Thoracic aorta (tissue), 2 donors: ENCODE data around the gene CDH10. TPM values are rescaled to one million over a fixed set of nuclear protein-coding genes. Genes with fewer than 3 reads are reported as not detected.

Experiments used
- ATAC-seq: fragments of 150-250 bp; one replicate; pipeline ENCODE4 v1.8.0; 2017; ENCODE audit warnings: low read depth; ENCODE audit not compliant: insufficient number of reproducible peaks, low FRiP score
- DNase-seq: peaks from one replicate; pipeline ENCODE4 v3.0.0-alpha.2; 2020; ENCODE audit warnings: low spot score
- H3K27ac ChIP-seq, 2 donors: fragments of 200-600 bp; sonication (generic); 1 replicate in 1 of 2; 2 replicates in 1 of 2; pipeline ENCODE4 v1.5.1; 2016; ENCODE audit warnings: mild to moderate bottlenecking in 2 of 2, moderate library complexity in 2 of 2
- H3K27me3 ChIP-seq: fragments of 200-600 bp; sonication (generic); replicated peaks from 2 replicates; pipeline ENCODE4 v1.6.0; 2016; ENCODE audit warnings: mild to moderate bottlenecking; ENCODE audit not compliant: insufficient read depth
- H3K36me3 ChIP-seq: fragments of 200-600 bp; sonication (generic); one replicate; pipeline ENCODE4 v1.5.1; 2016
- H3K4me1 ChIP-seq, 2 donors: fragments of 200-600 bp; sonication (generic); 1 replicate in 1 of 2; 2 replicates in 1 of 2; pipeline versions ENCODE4 v1.5.1 to v1.6.0; 2016; ENCODE audit warnings: low read depth in 2 of 2, mild to moderate bottlenecking in 1 of 2; ENCODE audit not compliant: control insufficient read depth in 1 of 2
- H3K4me3 ChIP-seq: fragments of 200-600 bp; sonication (generic); 2 replicates; pipeline ENCODE4 v1.5.1; 2016; ENCODE audit warnings: mild to moderate bottlenecking
- H3K9me3 ChIP-seq: fragments of 200-600 bp; sonication (generic); 2 replicates; pipeline ENCODE4 v1.5.1; 2016
- total RNA-seq, 2 donors: library from RNA; depleted of rRNA; stranded (reverse); fragments of >200 nt; gene quantifications; one replicate each; pipeline versions ENCODE4 v1.1.0 to v1.2.3, GENCODE V29; 2016
- TF ChIP-seq, protein P1 (sequence below): fragments of 200-600 bp; sonication (generic); IDR thresholded peaks from one replicate; pipeline ENCODE4 v1.5.1; 2019; ENCODE audit warnings: antibody characterized with exemption

The CDH10 gene
- total RNA-seq, 2 donors from 2014 or later, result 0.35 TPM; not detected in 1

DNA sequence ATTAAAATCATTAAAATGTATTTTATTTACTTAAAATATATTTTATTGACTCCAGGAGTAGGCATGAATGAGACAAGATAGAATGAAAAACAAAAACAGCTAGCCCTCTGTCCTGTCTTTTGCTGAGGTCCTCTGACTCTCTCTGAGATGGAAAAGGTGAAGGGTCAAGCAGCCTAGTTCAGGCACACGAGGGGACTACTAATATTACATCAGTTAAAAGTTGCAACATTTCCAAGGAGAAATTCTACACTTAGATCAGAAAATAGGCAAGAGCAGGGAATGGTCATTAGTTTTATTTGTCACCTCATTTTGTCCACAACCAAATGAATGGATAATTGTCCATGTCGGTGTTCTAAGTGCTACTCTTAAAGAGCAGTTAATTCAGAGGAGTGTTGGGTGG is 148.5 kb downstream of the CDH10 start:
- Histone ChIP-seq H3K4me1 (no peaks in the 10 kb centered on the region), H3K9me3 (no peaks in the 10 kb centered on the region), H3K4me3 (no peak overlapping the region), H3K27ac (no peak overlapping the region), H3K36me3 (no peaks in the 10 kb centered on the region), H3K27me3 (no peaks in the 10 kb centered on the region)
- no peak for DNase-seq
- TF ChIP-seq, protein P1, sequence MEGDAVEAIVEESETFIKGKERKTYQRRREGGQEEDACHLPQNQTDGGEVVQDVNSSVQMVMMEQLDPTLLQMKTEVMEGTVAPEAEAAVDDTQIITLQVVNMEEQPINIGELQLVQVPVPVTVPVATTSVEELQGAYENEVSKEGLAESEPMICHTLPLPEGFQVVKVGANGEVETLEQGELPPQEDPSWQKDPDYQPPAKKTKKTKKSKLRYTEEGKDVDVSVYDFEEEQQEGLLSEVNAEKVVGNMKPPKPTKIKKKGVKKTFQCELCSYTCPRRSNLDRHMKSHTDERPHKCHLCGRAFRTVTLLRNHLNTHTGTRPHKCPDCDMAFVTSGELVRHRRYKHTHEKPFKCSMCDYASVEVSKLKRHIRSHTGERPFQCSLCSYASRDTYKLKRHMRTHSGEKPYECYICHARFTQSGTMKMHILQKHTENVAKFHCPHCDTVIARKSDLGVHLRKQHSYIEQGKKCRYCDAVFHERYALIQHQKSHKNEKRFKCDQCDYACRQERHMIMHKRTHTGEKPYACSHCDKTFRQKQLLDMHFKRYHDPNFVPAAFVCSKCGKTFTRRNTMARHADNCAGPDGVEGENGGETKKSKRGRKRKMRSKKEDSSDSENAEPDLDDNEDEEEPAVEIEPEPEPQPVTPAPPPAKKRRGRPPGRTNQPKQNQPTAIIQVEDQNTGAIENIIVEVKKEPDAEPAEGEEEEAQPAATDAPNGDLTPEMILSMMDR, result no peak
- ATAC-seq, result no peak

- DNase-seq (no peak), ATAC-seq (no peak)
- no peak overlapping the region for H3K27ac ChIP-seq
- TF ChIP-seq, protein P1, result no peak
- no peaks in the 10 kb centered on the region for H3K4me1 ChIP-seq
- no peaks in the 10 kb centered on the region for H3K36me3 ChIP-seq
- no peak overlapping the region for H3K4me3 ChIP-seq
- H3K27me3 ChIP-seq, result no peaks in the 10 kb centered on the region
- no peaks in the 10 kb centered on the region for H3K9me3 ChIP-seq
Observed at GRCh38 chr5:24492229-24492628, 152.5 kb downstream of the CDH10 start.

GRCh38 chr5:24491490-24491889 is 153.3 kb downstream of the CDH10 start:
- no peak overlapping the region for H3K27ac ChIP-seq
- TF ChIP-seq, protein P1, result no peak
- H3K4me1 ChIP-seq, result no peaks in the 10 kb centered on the region
- H3K27me3 ChIP-seq, result no peaks in the 10 kb centered on the region
- no peak overlapping the region for H3K4me3 ChIP-seq
- DNase-seq (no peak), ATAC-seq (no peak)
- H3K36me3 ChIP-seq, result no peaks in the 10 kb centered on the region
- no peaks in the 10 kb centered on the region for H3K9me3 ChIP-seq

DNA sequence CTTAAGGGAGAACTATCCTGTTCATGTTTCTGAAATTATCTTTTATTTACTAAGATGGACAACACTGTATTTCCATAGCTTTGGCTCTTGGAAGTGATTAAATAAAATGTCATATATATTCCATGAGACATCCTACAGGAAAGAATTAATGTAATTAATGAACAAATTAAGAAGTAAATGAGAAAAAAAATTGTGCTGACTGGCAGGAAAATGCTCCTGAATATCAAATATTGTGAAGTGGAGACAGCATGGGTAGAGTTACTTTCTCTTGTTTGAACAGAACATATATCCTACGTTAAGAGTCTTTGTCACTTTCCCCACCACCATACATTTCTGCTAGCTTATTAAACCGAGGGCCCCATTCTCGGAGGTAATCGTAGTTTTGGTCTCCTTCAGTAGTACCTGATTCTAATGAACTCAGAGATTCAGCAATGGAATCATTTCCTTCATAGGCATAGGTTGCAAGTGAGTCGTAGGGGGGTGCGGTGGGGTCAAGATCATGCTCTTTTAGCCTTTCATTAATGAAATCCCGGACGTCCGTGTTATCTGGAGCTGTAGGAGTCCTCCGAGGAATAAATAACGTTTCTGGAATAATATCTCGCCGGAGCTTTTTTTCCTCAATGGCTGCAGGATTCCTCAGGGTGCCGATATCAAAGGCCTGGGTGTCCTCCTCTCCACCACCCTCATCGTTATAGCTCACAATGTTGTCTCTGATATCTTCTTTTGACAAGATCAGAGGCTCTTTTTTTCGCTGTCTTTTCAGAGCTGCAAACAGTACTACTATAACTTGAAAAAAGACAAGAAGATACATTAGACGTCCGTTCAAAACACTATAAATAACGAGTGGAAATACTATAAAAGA is 157.2 kb downstream of the CDH10 start:
- no peak overlapping the region for H3K4me3 ChIP-seq
- TF ChIP-seq, protein P1, result no peak
- no peak overlapping the region for H3K27ac ChIP-seq
- H3K4me1 ChIP-seq, result no peaks in the 10 kb centered on the region
- DNase-seq (no peak), ATAC-seq (no peak)
- no peaks in the 10 kb centered on the region for H3K9me3 ChIP-seq
- H3K27me3 ChIP-seq, result no peaks in the 10 kb centered on the region
- no peaks in the 10 kb centered on the region for H3K36me3 ChIP-seq

DNA sequence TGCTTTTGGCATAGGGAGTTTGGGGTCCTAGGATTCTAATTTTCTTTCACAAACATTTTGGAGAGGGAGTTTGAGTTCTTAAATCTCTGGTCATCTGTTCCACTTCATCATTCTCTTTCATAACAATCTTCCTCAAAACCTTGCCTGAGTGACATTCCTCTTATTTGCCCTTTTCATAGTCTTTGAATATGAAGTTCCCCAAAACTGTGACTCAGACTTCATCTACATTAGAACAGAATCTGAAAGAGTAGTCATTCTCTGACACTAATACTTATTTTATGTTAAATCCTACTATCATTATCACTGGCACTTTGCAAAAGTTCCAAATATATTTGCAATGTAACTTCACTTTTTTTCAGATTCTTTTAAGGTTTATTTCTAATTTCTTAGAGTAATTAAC is 163.8 kb downstream of the CDH10 start:
- H3K9me3 ChIP-seq, result no peaks in the 10 kb centered on the region
- no peaks in the 10 kb centered on the region for H3K27me3 ChIP-seq
- DNase-seq, result no peak
- H3K36me3 ChIP-seq, result no peaks in the 10 kb centered on the region
- no peaks in the 10 kb centered on the region for H3K4me1 ChIP-seq
- no peak overlapping the region for H3K4me3 ChIP-seq
- no peak for ATAC-seq
- TF ChIP-seq, protein P1, result no peak
- no peak overlapping the region for H3K27ac ChIP-seq
